Neural progenitor cell (in vitro differentiated cells): ENCODE data around the gene DDN. TPM values are rescaled to one million over a fixed set of nuclear protein-coding genes. Genes with fewer than 3 reads are reported as not detected.

ENCODE experiments used
- DNase-seq: peaks from one replicate; pipeline ENCODE4 v3.0.0-alpha.2; 2016; ENCODE audit warnings: low spot score
- H2AFZ ChIP-seq: fragments of 200-600 bp; sonication (generic); replicated peaks from 2 replicates; pipeline ENCODE4 v1.6.1; 2016; ENCODE audit warnings: antibody characterized with exemption
- H3F3A ChIP-seq: fragments of 200-600 bp; sonication (generic); 2 replicates; pipeline ENCODE4 v1.6.1; 2016; ENCODE audit warnings: antibody characterized with exemption, low read depth
- H3K27ac ChIP-seq: fragments of 200-600 bp; sonication (generic); 2 replicates; pipeline ENCODE4 v1.5.1; 2016; ENCODE audit warnings: mild to moderate bottlenecking
- H3K27me3 ChIP-seq: fragments of 200-600 bp; sonication (generic); 2 replicates; pipeline ENCODE4 v1.6.1; 2016; ENCODE audit warnings: mild to moderate bottlenecking, moderate library complexity
- H3K36me3 ChIP-seq: fragments of 200-600 bp; sonication (generic); 2 replicates; pipeline ENCODE4 v1.5.1; 2016
- H3K4me1 ChIP-seq: fragments of 200-600 bp; sonication (generic); 2 replicates; pipeline ENCODE4 v1.6.1; 2016; ENCODE audit warnings: mixed run types
- H3K4me2 ChIP-seq: fragments of 200-600 bp; sonication (generic); 2 replicates; pipeline ENCODE4 v1.6.1; 2016
- H3K4me3 ChIP-seq: fragments of 200-600 bp; sonication (generic); 2 replicates; pipeline ENCODE4 v1.5.1; 2016
- H3K79me2 ChIP-seq: fragments of 200-600 bp; sonication (generic); 2 replicates; pipeline ENCODE4 v1.6.1; 2016; ENCODE audit warnings: low read depth
- H3K9ac ChIP-seq: fragments of 200-600 bp; sonication (generic); 2 replicates; pipeline ENCODE4 v1.6.1; 2016
- H3K9me3 ChIP-seq: fragments of 200-600 bp; sonication (generic); 2 replicates; pipeline ENCODE4 v1.5.1; 2016; ENCODE audit warnings: low read depth
- H4K20me1 ChIP-seq: fragments of 200-600 bp; sonication (generic); 2 replicates; pipeline ENCODE4 v1.6.1; 2016; ENCODE audit warnings: low read depth
- H3K27ac Mint-ChIP-seq: 3 replicates; pipeline ENCODE4 v1.8.0; 2021; ENCODE audit warnings: mixed read lengths
- H3K27me3 Mint-ChIP-seq: 2 replicates; pipeline ENCODE4 v1.8.0; 2022; ENCODE audit warnings: low read depth, mild to moderate bottlenecking, inconsistent platforms, moderate library complexity, mixed read lengths; ENCODE audit not compliant: insufficient read depth
- H3K36me3 Mint-ChIP-seq: 3 replicates; pipeline ENCODE4 v1.8.0; 2021; ENCODE audit warnings: mixed read lengths
- H3K4me1 Mint-ChIP-seq: 3 replicates; pipeline ENCODE4 v1.8.0; 2021; ENCODE audit warnings: mixed read lengths
- H3K4me3 Mint-ChIP-seq: 3 replicates; pipeline ENCODE4 v1.8.0; 2021; ENCODE audit warnings: mild to moderate bottlenecking, moderate library complexity, mixed read lengths
- H3K9me3 Mint-ChIP-seq: 3 replicates; pipeline ENCODE4 v1.8.0; 2020; ENCODE audit warnings: mixed read lengths
- EZH2 ChIP-seq: fragments of 200-600 bp; sonication (generic); IDR thresholded peaks from 2 replicates; pipeline ENCODE4 v1.6.1; 2017; ENCODE audit warnings: antibody characterized with exemption, mild to moderate bottlenecking, moderate library complexity
- EZH2phosphoT487 ChIP-seq: fragments of 200-600 bp; sonication (generic); IDR thresholded peaks from 2 replicates; pipeline ENCODE4 v1.6.1; 2017; ENCODE audit warnings: antibody characterized with exemption
- small RNA-seq: library from RNA; depleted of rRNA; stranded (forward); fragments of <200 nt; gene quantifications from one replicate; pipeline ENCODE3, GENCODE V24; 2015
- total RNA-seq: library from RNA; depleted of rRNA; stranded (reverse); fragments of >200 nt; gene quantifications from 2 replicates; pipeline ENCODE4 v1.2.3, GENCODE V29; 2015; ENCODE audit warnings: low replicate concordance
- TF ChIP-seq, protein P1 (sequence below): fragments of 200-600 bp; sonication (generic); IDR thresholded peaks from 2 replicates; pipeline ENCODE4 v1.5.1; 2017; ENCODE audit warnings: antibody characterized with exemption, mild to moderate bottlenecking

The DDN gene
- total RNA-seq, 1 donor from 2014 or later, result not detected

DNA sequence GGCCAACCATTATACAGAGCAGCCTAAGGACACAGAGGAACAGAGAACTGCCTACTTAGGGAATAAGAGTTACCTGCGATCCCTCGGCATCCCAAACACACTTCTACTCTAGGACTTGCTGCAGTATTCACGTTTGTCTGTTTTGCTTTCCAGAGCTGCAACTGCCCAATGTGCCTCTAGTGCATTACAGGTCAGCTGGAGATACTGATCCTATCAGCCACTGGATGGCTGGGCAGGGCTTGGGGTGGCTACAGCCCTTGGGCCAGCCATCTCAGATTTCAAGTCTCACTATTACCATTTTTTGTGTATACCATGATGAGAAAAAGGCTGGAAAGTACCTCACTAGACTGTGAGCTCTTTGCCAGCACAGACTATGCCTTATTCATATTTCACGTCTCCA, 46.5 kb downstream of the DDN start:
- H3K4me2 ChIP-seq, result no peak overlapping the region
- no peak for DNase-seq
- TF ChIP-seq EZH2phosphoT487, result no peak
- no peaks in the 10 kb centered on the region for H3K9me3 ChIP-seq
- H3K27ac ChIP-seq, result no peak overlapping the region
- H3K4me1 ChIP-seq, result peaks cover 11% of the 10 kb centered on the region
- no peaks in the 10 kb centered on the region for H3K36me3 ChIP-seq
- no peak overlapping the region for H2AFZ ChIP-seq
- H3K9ac ChIP-seq, result no peak overlapping the region
- H3K27me3 ChIP-seq, result no peaks in the 10 kb centered on the region
- H3K79me2 ChIP-seq, result peaks cover 92% of the 10 kb centered on the region
- H3K36me3 Mint-ChIP-seq, result peaks cover 19% of the 10 kb centered on the region
- no peak overlapping the region for H3K4me3 ChIP-seq
- H3K9me3 Mint-ChIP-seq, result no peaks in the 10 kb centered on the region
- H3K27ac Mint-ChIP-seq, result no peak overlapping the region
- H3K4me3 Mint-ChIP-seq, result no peak overlapping the region
- peaks cover 16% of the 10 kb centered on the region for H3K4me1 Mint-ChIP-seq
- H4K20me1 ChIP-seq, result peaks cover 84% of the 10 kb centered on the region
- H3F3A ChIP-seq, result peaks cover 21% of the 10 kb centered on the region
- no peaks in the 10 kb centered on the region for H3K27me3 Mint-ChIP-seq

DNA sequence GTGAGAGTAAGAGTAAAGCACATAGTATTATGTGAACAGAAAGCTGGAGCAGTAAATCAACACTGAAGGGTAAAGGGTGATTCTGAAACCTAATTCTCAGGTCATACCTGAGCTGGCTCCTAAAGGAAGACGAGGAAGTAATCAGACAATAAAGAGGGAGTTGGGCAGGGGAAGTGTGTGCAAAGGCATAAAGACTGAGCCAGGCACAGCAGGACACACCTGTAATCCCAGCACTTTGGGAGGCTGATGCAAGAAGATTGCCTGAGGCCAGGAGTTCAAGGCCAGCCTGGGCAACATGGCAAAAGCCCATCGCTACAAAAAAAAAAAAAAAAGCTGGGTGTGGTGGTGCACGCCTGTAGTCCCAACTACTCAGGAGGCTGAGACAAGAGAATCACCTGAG, 51.4 kb downstream of the DDN start:
- Histone ChIP-seq H3K4me1 (no peaks in the 10 kb centered on the region), H3K27ac (no peak overlapping the region), H3K79me2 (peaks cover 99% of the 10 kb centered on the region), H3K9ac (no peak overlapping the region), H3K36me3 (no peaks in the 10 kb centered on the region), H3K9me3 (no peaks in the 10 kb centered on the region), H3K4me2 (no peak overlapping the region), H3K27me3 (no peaks in the 10 kb centered on the region), H3K4me3 (no peak overlapping the region), H3F3A (no peaks in the 10 kb centered on the region), H2AFZ (no peak overlapping the region), H4K20me1 (peaks cover 99% of the 10 kb centered on the region)
- no peaks in the 10 kb centered on the region for H3K27me3 Mint-ChIP-seq
- peaks cover 15% of the 10 kb centered on the region for H3K36me3 Mint-ChIP-seq
- H3K4me1 Mint-ChIP-seq, result no peaks in the 10 kb centered on the region
- DNase-seq, result no peak
- no peak overlapping the region for H3K4me3 Mint-ChIP-seq
- H3K9me3 Mint-ChIP-seq, result no peaks in the 10 kb centered on the region
- no peak for TF ChIP-seq EZH2phosphoT487
- no peak for TF ChIP-seq EZH2
- TF ChIP-seq, protein P1, sequence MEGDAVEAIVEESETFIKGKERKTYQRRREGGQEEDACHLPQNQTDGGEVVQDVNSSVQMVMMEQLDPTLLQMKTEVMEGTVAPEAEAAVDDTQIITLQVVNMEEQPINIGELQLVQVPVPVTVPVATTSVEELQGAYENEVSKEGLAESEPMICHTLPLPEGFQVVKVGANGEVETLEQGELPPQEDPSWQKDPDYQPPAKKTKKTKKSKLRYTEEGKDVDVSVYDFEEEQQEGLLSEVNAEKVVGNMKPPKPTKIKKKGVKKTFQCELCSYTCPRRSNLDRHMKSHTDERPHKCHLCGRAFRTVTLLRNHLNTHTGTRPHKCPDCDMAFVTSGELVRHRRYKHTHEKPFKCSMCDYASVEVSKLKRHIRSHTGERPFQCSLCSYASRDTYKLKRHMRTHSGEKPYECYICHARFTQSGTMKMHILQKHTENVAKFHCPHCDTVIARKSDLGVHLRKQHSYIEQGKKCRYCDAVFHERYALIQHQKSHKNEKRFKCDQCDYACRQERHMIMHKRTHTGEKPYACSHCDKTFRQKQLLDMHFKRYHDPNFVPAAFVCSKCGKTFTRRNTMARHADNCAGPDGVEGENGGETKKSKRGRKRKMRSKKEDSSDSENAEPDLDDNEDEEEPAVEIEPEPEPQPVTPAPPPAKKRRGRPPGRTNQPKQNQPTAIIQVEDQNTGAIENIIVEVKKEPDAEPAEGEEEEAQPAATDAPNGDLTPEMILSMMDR, result no peak
- peak overlapping the region; percentile 23 for H3K27ac Mint-ChIP-seq

DNA sequence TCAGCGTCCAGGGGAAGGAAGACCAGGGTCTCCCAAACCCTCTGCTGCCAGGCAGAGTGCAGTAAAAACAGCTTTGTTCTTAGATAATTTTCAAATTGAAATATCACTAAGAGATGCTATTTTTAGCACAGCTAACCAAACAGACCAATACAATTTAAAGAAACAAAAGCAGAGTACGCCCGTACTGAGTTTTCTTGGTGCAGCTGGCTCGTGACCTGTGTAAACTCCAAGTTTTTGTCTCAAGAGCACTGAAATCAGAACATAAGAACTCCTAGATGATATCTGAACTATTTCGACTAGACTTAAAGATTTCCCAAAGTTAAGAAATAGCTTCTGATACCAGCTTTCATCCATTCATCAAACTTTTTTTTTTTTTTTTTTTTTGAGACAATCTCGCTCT, 52.2 kb downstream of the DDN start:
- no peaks in the 10 kb centered on the region for H3K9me3 ChIP-seq
- no peak for TF ChIP-seq EZH2
- TF ChIP-seq, protein P1, result no peak
- no peak for TF ChIP-seq EZH2phosphoT487
- peaks cover 10% of the 10 kb centered on the region for H3K36me3 Mint-ChIP-seq
- H3K4me3 Mint-ChIP-seq, result no peak overlapping the region
- no peak overlapping the region for H3K27ac Mint-ChIP-seq
- no peaks in the 10 kb centered on the region for H3K27me3 ChIP-seq
- H3K27me3 Mint-ChIP-seq, result no peaks in the 10 kb centered on the region
- peaks cover 99% of the 10 kb centered on the region for H4K20me1 ChIP-seq
- H3K9me3 Mint-ChIP-seq, result no peaks in the 10 kb centered on the region
- no peaks in the 10 kb centered on the region for H3K4me1 ChIP-seq
- no peak overlapping the region for H3K27ac ChIP-seq
- no peak for DNase-seq
- H3K4me2 ChIP-seq, result no peak overlapping the region
- H3K36me3 ChIP-seq, result no peaks in the 10 kb centered on the region
- H3K4me1 Mint-ChIP-seq, result no peaks in the 10 kb centered on the region
- no peak overlapping the region for H2AFZ ChIP-seq
- H3F3A ChIP-seq, result no peaks in the 10 kb centered on the region
- no peak overlapping the region for H3K4me3 ChIP-seq
- no peak overlapping the region for H3K9ac ChIP-seq
- H3K79me2 ChIP-seq, result peaks cover 99% of the 10 kb centered on the region

DNA sequence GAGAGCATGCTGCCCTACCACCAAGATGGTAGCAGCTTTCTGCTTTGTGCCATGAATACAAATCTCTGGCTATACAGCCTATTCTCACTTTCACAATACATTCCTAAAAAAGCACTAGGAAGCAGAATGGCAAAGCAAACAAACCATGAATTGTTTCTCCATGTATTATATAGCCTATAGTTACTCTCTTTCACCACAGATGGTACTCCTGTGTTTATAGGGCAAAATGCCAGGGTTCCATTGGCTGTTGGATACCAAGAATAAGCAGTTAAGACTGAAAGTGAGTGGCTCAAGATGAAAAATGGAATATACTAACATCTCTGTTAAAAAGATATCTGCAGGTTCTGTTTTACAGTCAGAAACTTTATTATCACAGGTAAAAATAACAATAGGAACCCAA, 53.0 kb downstream of the DDN start:
- no peak overlapping the region for H3K27ac ChIP-seq
- peaks cover 98% of the 10 kb centered on the region for H3K79me2 ChIP-seq

More for the DNA sequence above, 53.0 kb downstream of the DDN start:
- TF ChIP-seq, protein P1, result no peak
- TF ChIP-seq EZH2phosphoT487, result no peak
- TF ChIP-seq EZH2, result no peak
- Mint-ChIP-seq H3K4me3 (no peak overlapping the region), H3K27ac (no peak overlapping the region), H3K36me3 (peaks cover 10% of the 10 kb centered on the region), H3K9me3 (no peaks in the 10 kb centered on the region), H3K27me3 (no peaks in the 10 kb centered on the region), H3K4me1 (no peaks in the 10 kb centered on the region)
- H3F3A ChIP-seq, result no peaks in the 10 kb centered on the region
- H3K4me1 ChIP-seq, result no peaks in the 10 kb centered on the region
- peaks cover 99% of the 10 kb centered on the region for H4K20me1 ChIP-seq
- no peak for DNase-seq
- H3K4me2 ChIP-seq, result no peak overlapping the region
- no peak overlapping the region for H3K4me3 ChIP-seq
- no peak overlapping the region for H2AFZ ChIP-seq
- H3K9me3 ChIP-seq, result no peaks in the 10 kb centered on the region
- H3K9ac ChIP-seq, result no peak overlapping the region
- no peaks in the 10 kb centered on the region for H3K27me3 ChIP-seq
- no peaks in the 10 kb centered on the region for H3K36me3 ChIP-seq

Small RNA genes within 50 kb of the gene (small RNA-seq; reads per million reads assigned to genes)
- not detected for gene RNU6-940P

Other genes with a start within 250 kb of the DDN start
- gene ADCY6, start 210.3 kb downstream of the DDN start, total RNA-seq, result 22.4 and 42.4 TPM in 2 replicates
- 25.0 and 31.3 TPM in 2 replicates for gene CACNB3, start 180.9 kb downstream of the DDN start, total RNA-seq
- 95.6 and 109 TPM in 2 replicates for gene DDX23, start 147.2 kb downstream of the DDN start, total RNA-seq
- gene RND1, start 133.5 kb downstream of the DDN start, total RNA-seq, result 9.8 and 16.7 TPM in 2 replicates
- gene FKBP11, start 73.9 kb downstream of the DDN start, total RNA-seq, result 12.6 and 18.2 TPM in 2 replicates
- 84.1 and 144 TPM in 2 replicates for gene ARF3, start 41.9 kb downstream of the DDN start, total RNA-seq
- 0.07 and 1.2 TPM in 2 replicates for gene WNT10B, start 27.6 kb downstream of the DDN start, total RNA-seq
- 0.56 TPM in 1 of 2 replicates, not detected in the other for gene WNT1, start 21.1 kb downstream of the DDN start, total RNA-seq
- gene PRKAG1, start 19.4 kb upstream of the DDN start, total RNA-seq, result 32.4 and 41.8 TPM in 2 replicates
- gene KMT2D, start 61.4 kb upstream of the DDN start, total RNA-seq, result 19.0 and 31.3 TPM in 2 replicates
- 5.3 and 6.0 TPM in 2 replicates for gene RHEBL1, start 70.6 kb upstream of the DDN start, total RNA-seq
- gene DHH, start 95.4 kb upstream of the DDN start, total RNA-seq, result 0.03 TPM in 1 of 2 replicates, not detected in the other
- gene LMBR1L, start 111.5 kb upstream of the DDN start, total RNA-seq, result 32.7 and 69.5 TPM in 2 replicates
- 2,741 and 4,208 TPM in 2 replicates for gene TUBA1B, start 132.0 kb upstream of the DDN start, total RNA-seq
- gene TUBA1A, start 189.7 kb upstream of the DDN start, total RNA-seq, result 1,211 and 1,863 TPM in 2 replicates